IMR-90 (cell line): ENCODE measurements around the gene NELL2. TPM values are rescaled to one million over a fixed set of nuclear protein-coding genes. Genes with fewer than 3 reads are reported as not detected.

Source experiments
- ATAC-seq: fragments of 200-7000 bp; cut with Tn5 transposase; 2 replicates; pipeline ENCODE4 v1.9.1; 2020; ENCODE audit warnings: low read depth, mild to moderate bottlenecking, moderate library complexity
- BruUV-seq: library from RNA; stranded (reverse); fragments of 400-500 nt; replicated peaks from 2 replicates; lab custom pipeline; 2021; lab: Mats Ljungman, UMichigan
- CTCF ChIA-PET: fragments of 300-600 bp; formaldehyde crosslinking; extraction: SDS; loops from one replicate; lab custom pipeline; 2021; ENCODE audit warnings: antibody characterized with exemption; lab: Yijun Ruan, JAX
- POLR2A ChIA-PET: fragments of 300-600 bp; sonication (Branson Sonifier 250); formaldehyde crosslinking; loops from one replicate; lab custom pipeline; 2022; ENCODE audit warnings: antibody characterized with exemption; ENCODE audit not compliant: unreplicated experiment; lab: Charles Lee
- DNase-seq: peaks from one replicate; pipeline ENCODE4 v3.0.0; 2013
- H2AFZ ChIP-seq: replicated peaks from 2 replicates; pipeline ENCODE3; 2013; ENCODE audit warnings: low read length, mild to moderate bottlenecking; ENCODE audit not compliant: poor library complexity
- H2AK5ac ChIP-seq: 2 replicates; pipeline ENCODE4 v1.6.1; 2013; ENCODE audit warnings: low read depth, low read length, inconsistent platforms
- H2AK9ac ChIP-seq: replicated peaks from 2 replicates; pipeline ENCODE3; 2013; ENCODE audit warnings: mild to moderate bottlenecking, low read depth, low read length, moderate library complexity; ENCODE audit not compliant: poor library complexity
- H2BK120ac ChIP-seq: 2 replicates; pipeline ENCODE4 v1.6.1; 2013; ENCODE audit warnings: low read depth, low read length, inconsistent platforms
- H2BK15ac ChIP-seq: 3 replicates; pipeline ENCODE4 v1.6.1; 2013; ENCODE audit warnings: low read depth, low read length, inconsistent platforms
- H2BK20ac ChIP-seq: 2 replicates; pipeline ENCODE4 v1.6.1; 2013; ENCODE audit warnings: low read depth, mild to moderate bottlenecking, inconsistent platforms, low read length, moderate library complexity
- H2BK5ac ChIP-seq: 2 replicates; pipeline ENCODE4 v1.6.1; 2013; ENCODE audit warnings: mild to moderate bottlenecking, low read depth, low read length, inconsistent platforms; ENCODE audit not compliant: poor library complexity, severe bottlenecking
- H3K14ac ChIP-seq: replicated peaks from 2 replicates; pipeline ENCODE4 v1.6.1; 2013; ENCODE audit warnings: low read depth, low read length, inconsistent platforms
- H3K18ac ChIP-seq: 2 replicates; pipeline ENCODE4 v1.6.1; 2013; ENCODE audit warnings: low read depth, low read length, control low read depth
- H3K23ac ChIP-seq: 2 replicates; pipeline ENCODE4 v1.6.1; 2013; ENCODE audit warnings: low read depth, low read length, inconsistent platforms
- H3K27ac ChIP-seq: 2 replicates; pipeline ENCODE4 v1.5.1; 2013; ENCODE audit warnings: mild to moderate bottlenecking, control low read depth, low read length; ENCODE audit not compliant: insufficient read depth
- H3K27me3 ChIP-seq: 2 replicates; pipeline ENCODE4 v1.6.1; 2013; ENCODE audit warnings: low read length; ENCODE audit not compliant: control insufficient read depth, insufficient read depth
- H3K36me3 ChIP-seq: 2 replicates; pipeline ENCODE4 v1.6.1; 2013; ENCODE audit warnings: low read length, mixed read lengths; ENCODE audit not compliant: control insufficient read depth, insufficient read depth
- H3K4ac ChIP-seq: 2 replicates; pipeline ENCODE4 v1.6.1; 2013; ENCODE audit warnings: low read depth, low read length, inconsistent platforms
- H3K4me1 ChIP-seq: 2 replicates; pipeline ENCODE4 v1.6.1; 2013; ENCODE audit warnings: low read length, mixed read lengths; ENCODE audit not compliant: control insufficient read depth, insufficient read depth
- H3K4me2 ChIP-seq: 2 replicates; pipeline ENCODE4 v1.6.1; 2013; ENCODE audit warnings: low read depth, mild to moderate bottlenecking, control low read depth, low read length, moderate library complexity
- H3K4me3 ChIP-seq: 2 replicates; pipeline ENCODE4 v1.5.1; 2013; ENCODE audit warnings: low read depth, mild to moderate bottlenecking, control low read depth, low read length, moderate library complexity; ENCODE audit not compliant: insufficient read depth
- H3K56ac ChIP-seq: 2 replicates; pipeline ENCODE4 v1.6.1; 2013; ENCODE audit warnings: low read length, inconsistent platforms; ENCODE audit not compliant: insufficient read depth; ENCODE audit errors: extremely low read depth
- H3K79me1 ChIP-seq, 2 experiments: 2 replicates each; pipeline ENCODE4 v1.6.1; 2013; ENCODE audit warnings: low read length in 2 of 2, inconsistent platforms in 1 of 2, low read depth in 1 of 2
- H3K9ac ChIP-seq: 2 replicates; pipeline ENCODE4 v1.6.1; 2013; ENCODE audit warnings: low read depth, low read length, control low read depth
- H3K9me1 ChIP-seq: 2 replicates; pipeline ENCODE4 v1.6.1; 2013; ENCODE audit warnings: low read length, inconsistent platforms; ENCODE audit not compliant: insufficient read depth
- H3K9me3 ChIP-seq: 2 replicates; pipeline ENCODE4 v1.6.1; 2013; ENCODE audit warnings: low read length; ENCODE audit not compliant: control insufficient read depth, insufficient read depth
- H4K20me1 ChIP-seq: 2 replicates; pipeline ENCODE4 v1.6.1; 2013; ENCODE audit warnings: low read length, inconsistent platforms; ENCODE audit not compliant: insufficient read depth
- H4K5ac ChIP-seq: 2 replicates; pipeline ENCODE4 v1.6.1; 2013; ENCODE audit warnings: mild to moderate bottlenecking, low read depth, low read length, control low read depth
- H4K8ac ChIP-seq, 2 experiments: 2 replicates each; pipeline ENCODE4 v1.6.1; 2013; ENCODE audit warnings: low read depth in 2 of 2, low read length in 2 of 2, control low read depth in 1 of 2, inconsistent platforms in 1 of 2
- H4K91ac ChIP-seq: 2 replicates; pipeline ENCODE4 v1.6.1; 2013; ENCODE audit warnings: low read depth, low read length, inconsistent platforms; ENCODE audit not compliant: insufficient read depth
- CEBPB ChIP-seq: IDR thresholded peaks from 2 replicates; pipeline ENCODE4 v1.6.1; 2012; ENCODE audit warnings: low read depth, low read length, improper control_type of control experiment
- MAFK ChIP-seq: IDR thresholded peaks from 2 replicates; pipeline ENCODE4 v1.6.1; 2012; ENCODE audit warnings: low read depth, low read length, improper control_type of control experiment
- POLR2A ChIP-seq: IDR thresholded peaks from 2 replicates; pipeline ENCODE4 v1.6.1; 2012; ENCODE audit warnings: mild to moderate bottlenecking, low read depth, low read length
- RAD21 ChIP-seq: IDR thresholded peaks from 2 replicates; pipeline ENCODE4 v1.6.1; 2012; ENCODE audit warnings: low read length, improper control_type of control experiment
- RFX5 ChIP-seq: IDR thresholded peaks from 2 replicates; pipeline ENCODE4 v1.8.0; 2012; ENCODE audit warnings: low read depth, mild to moderate bottlenecking, low read length, moderate library complexity
- WGBS, 2 experiments: methylation state at CpG; one replicate each; pipeline versions ENCODE4 v1.1.5 to v1.1.7; 2013; ENCODE audit warnings: missing lambda C conversion rate in 2 of 2; ENCODE audit not compliant: insufficient read length in 1 of 2; ENCODE audit errors: extremely low coverage in 2 of 2; 5-methylcytosine and 5-hydroxymethylcytosine counted together
- dilution Hi-C: fragments of 300-500 bp; cut with HindIII; formaldehyde crosslinking; loops from one replicate; pipeline ENCODE4 v1.14.3; 2018; ENCODE audit warnings: low sequenced_read_pairs; ENCODE audit not compliant: unreplicated experiment
- in situ Hi-C: fragments of 300-500 bp; cut with MboI; formaldehyde crosslinking; loops from 3 replicates; pipeline ENCODE4 v1.14.3; 2019; ENCODE audit warnings: low sequenced_read_pairs, inconsistent platforms, mixed read lengths
- intact Hi-C: fragments of 100-400 bp; cut with micrococcal nuclease; formaldehyde crosslinking; loops from 2 replicates; pipeline ENCODE4 v1.10.0; 2022
- polyA plus RNA-seq, 3 experiments: library from polyadenylated mRNA; depleted of rRNA; stranded (reverse); fragments of >200 nt; gene quantifications; 2 replicates each; pipeline ENCODE4 v1.2.3, GENCODE V29; 2012; ENCODE audit warnings: low replicate concordance in 1 of 3
- total RNA-seq: library from RNA; depleted of rRNA; stranded (reverse); fragments of >200 nt; gene quantifications from 2 replicates; pipeline ENCODE4 v1.2.3, GENCODE V29; 2012

Gene NELL2
- total and polyA plus RNA-seq, 2 of the 4 experiments (the other 2 are of a cell fraction): 0.18 to 0.26 TPM

DNA sequence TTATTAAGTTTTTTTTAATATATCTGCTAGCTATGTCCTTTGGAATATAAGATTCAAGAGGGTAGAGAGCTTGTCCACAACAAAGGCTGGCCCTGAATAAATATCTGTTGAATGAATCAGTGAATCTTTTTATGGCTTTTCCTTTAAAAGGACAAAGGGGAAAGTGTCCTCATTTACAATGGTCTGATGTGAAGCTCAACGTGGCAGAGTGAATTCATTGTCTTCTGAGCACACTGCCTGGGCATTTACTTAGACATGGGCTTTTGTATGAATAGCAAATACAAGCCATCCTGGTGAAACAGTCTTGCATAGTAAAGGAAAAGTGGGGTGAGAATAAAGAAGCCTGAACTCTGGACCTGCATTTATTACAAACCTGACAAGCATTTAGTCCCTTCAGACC is 201.2 kb downstream of the NELL2 start:
- ATAC-seq: no peak

More for the DNA sequence above, 201.2 kb downstream of the NELL2 start:
- H3K23ac ChIP-seq: no peak overlapping the region
- no peak for DNase-seq
- no peaks in the 10 kb centered on the region for H3K4me1 ChIP-seq
- H2BK20ac ChIP-seq: no peak overlapping the region
- dilution Hi-C loops: no loop called here
- no peak overlapping the region for H4K91ac ChIP-seq
- no TSS peak for BruUV-seq
- H3K79me1 ChIP-seq: no peaks in the 10 kb centered on the region
- H3K14ac ChIP-seq: no peak overlapping the region
- H2BK120ac ChIP-seq: no peak overlapping the region
- no peak overlapping the region for H3K18ac ChIP-seq
- in situ Hi-C loops: no loop called here
- no peaks in the 10 kb centered on the region for H3K9me3 ChIP-seq
- no peaks in the 10 kb centered on the region for H3K36me3 ChIP-seq
- no peak overlapping the region for H2BK5ac ChIP-seq
- H3K4me2 ChIP-seq: no peak overlapping the region
- H4K8ac ChIP-seq: no peak overlapping the region
- no peak overlapping the region for H2AK5ac ChIP-seq
- no peak overlapping the region for H3K4me3 ChIP-seq
- CTCF ChIA-PET: no interaction called here
- H2AFZ ChIP-seq: no peak overlapping the region
- no peak overlapping the region for H2BK15ac ChIP-seq
- no peak overlapping the region for H3K56ac ChIP-seq
- TF ChIP-seq MAFK: no peak
- TF ChIP-seq CEBPB: no peak
- TF ChIP-seq RFX5: no peak
- TF ChIP-seq RAD21: no peak
- TF ChIP-seq POLR2A: no peak
- H3K9ac ChIP-seq: no peak overlapping the region
- POLR2A ChIA-PET: no interaction called here
- no CpG with 5 or more reads among the region's 1 CpG for WGBS, 2 experiments
- no peak overlapping the region for H3K4ac ChIP-seq
- H3K27ac ChIP-seq: no peak overlapping the region
- no peak overlapping the region for H2AK9ac ChIP-seq
- no peaks in the 10 kb centered on the region for H3K27me3 ChIP-seq
- H4K20me1 ChIP-seq: no peaks in the 10 kb centered on the region
- intact Hi-C loops: no loop called here
- no peaks in the 10 kb centered on the region for H3K9me1 ChIP-seq
- no peak overlapping the region for H4K5ac ChIP-seq
